Activated CD4-positive, alpha-beta T cell treated with anti-CD3 and anti-CD28 coated beads, Interleukin-2, amount 50 U/mL, for 1 hour (primary cell): Measurements from ENCODE around the gene WBP1.

Source experiments
- DNase-seq: peaks from one replicate; pipeline ENCODE4 v3.0.0-alpha.2; 2020

The WBP1 gene

GRCh38 chr2:74504591-74504990, 46.4 kb downstream of the WBP1 start:
- no peak for DNase-seq

GRCh38 chr2:74505448-74506246, 47.4 kb downstream of the WBP1 start:
- DNase-seq = no peak

GRCh38 chr2:74507145-74507925, 49.1 kb downstream of the WBP1 start, which contains the start of gene PCGF1:
PCGF1 (minus strand) TSS chr2:74507695; CDS start chr2:74507668, 27 bp downstream.
- DNase-seq = peak; percentile 99

- no peak for DNase-seq
Measured at GRCh38 chr2:74507926-74508520, 49.8 kb downstream of the WBP1 start.

- DNase-seq = no peak
Measured at GRCh38 chr2:74510272-74510671, 52.0 kb downstream of the WBP1 start.
